Stomach smooth muscle (tissue), 2 donors: ENCODE measurements around the gene NFAM1.

Experiments
- H3K27ac ChIP-seq: one replicate; pipeline ENCODE4 v1.7.0; 2013; ENCODE audit warnings: mild to moderate bottlenecking, low read length, inconsistent platforms
- H3K27me3 ChIP-seq, 2 donors: one replicate each; pipeline ENCODE4 v1.7.0; 2013; ENCODE audit warnings: low read length in 2 of 2; ENCODE audit not compliant: insufficient read depth in 2 of 2, control insufficient read depth in 1 of 2
- H3K36me3 ChIP-seq, 2 donors: one replicate each; pipeline ENCODE4 v1.7.0; 2013; ENCODE audit warnings: low read length in 2 of 2; ENCODE audit not compliant: control insufficient read depth in 2 of 2, insufficient read depth in 2 of 2
- H3K4me1 ChIP-seq: one replicate; pipeline ENCODE4 v1.7.0; 2013; ENCODE audit warnings: low read length; ENCODE audit not compliant: control insufficient read depth, insufficient read depth
- H3K4me3 ChIP-seq, 2 donors: one replicate each; pipeline ENCODE4 v1.7.0; 2013; ENCODE audit warnings: low read length in 2 of 2
- H3K9ac ChIP-seq, 2 donors: one replicate each; pipeline ENCODE4 v1.7.0; 2013; ENCODE audit warnings: low read length in 2 of 2, mild to moderate bottlenecking in 1 of 2
- H3K9me3 ChIP-seq, 2 donors: one replicate each; pipeline ENCODE4 v1.7.0; 2013; ENCODE audit warnings: low read length in 2 of 2; ENCODE audit not compliant: control insufficient read depth in 2 of 2
- donor health status: healthy.
- donor health status: Pancreatic carcinoma.

Gene NFAM1

DNA sequence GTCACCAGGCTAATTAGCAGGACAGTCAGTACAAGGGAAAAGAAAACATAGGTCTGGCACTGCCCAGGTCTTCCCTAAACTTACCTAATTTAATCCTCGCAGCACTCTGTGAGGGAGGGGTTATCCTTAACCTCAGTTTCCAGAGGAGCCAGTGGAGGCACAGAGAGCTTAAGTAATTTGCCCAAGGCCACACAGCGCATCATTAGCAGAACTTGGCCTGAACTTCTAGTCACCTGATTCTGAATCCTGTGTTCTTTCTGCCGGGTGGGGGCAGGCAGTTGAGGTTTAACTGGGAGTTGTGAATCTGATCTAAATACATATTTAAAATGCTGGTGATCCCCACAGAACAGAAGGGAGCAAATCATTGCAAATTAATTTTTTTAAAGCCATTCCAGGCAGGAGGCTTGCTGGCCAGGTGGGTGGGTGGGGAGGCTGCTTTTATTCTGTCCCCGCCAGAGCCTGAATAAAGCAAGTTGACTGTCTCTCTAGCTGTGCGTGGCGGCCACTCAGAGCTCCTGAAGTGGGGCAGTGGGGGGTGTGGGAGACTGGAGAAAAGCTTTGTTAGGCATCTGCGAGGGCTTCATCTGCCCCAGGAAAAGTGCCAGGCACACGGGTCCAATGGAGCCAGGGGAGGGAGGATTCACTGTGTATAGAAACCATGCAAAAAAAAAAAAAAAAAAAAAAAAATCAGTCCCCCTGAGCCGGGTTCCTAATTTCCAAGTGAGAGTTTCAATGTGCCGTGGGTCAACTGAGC lies 66.1 kb downstream of the NFAM1 start:
- peak overlapping the region; percentile 33 to 84 for H3K4me3 ChIP-seq
- no peaks in the 10 kb centered on the region for H3K36me3 ChIP-seq
- H3K9ac ChIP-seq = peak overlapping the region in 1 of 2 donors; percentile 31
- no peaks in the 10 kb centered on the region for H3K27me3 ChIP-seq
- H3K9me3 ChIP-seq = no peaks in the 10 kb centered on the region
- peak overlapping the region; percentile 79 for H3K27ac ChIP-seq
- H3K4me1 ChIP-seq = peaks cover 51% of the 10 kb centered on the region

DNA sequence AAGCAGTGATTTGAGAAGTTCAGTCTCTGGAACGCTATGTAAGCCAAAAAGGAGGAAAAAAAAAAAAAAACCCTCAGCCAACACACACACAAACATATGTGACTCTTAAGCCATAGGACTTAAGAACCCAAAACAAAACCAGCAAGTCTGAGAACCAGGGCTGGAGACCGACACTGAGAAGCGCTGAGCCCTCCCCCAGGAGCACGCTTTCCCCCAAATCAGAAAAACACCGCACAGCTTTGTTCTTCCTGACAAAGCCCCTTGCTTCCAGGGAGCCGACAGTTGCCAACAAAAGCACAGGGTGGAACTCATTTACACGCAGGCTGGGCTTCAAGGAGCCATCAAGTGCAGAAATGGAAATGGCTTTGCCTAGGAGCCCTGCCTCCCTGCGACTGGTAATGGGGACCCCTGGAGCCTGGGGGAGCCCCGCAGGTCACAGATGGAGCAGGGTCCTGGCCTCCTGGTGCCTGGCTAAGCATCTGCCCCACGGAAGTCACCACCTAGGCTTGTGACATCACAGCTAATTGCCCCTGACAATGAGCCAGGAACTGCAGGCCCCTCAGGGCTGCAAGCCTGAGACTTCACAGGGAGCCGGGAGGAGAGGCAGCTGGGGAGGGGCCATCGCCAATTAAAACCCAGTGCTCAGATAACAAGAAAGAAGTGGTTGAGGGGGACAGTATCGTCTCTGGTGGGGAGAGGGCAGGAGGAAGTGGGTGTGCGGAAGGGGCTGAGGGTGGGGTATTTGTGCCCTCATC lies 66.9 kb downstream of the NFAM1 start:
- Histone ChIP-seq H3K4me1 (peaks cover 51% of the 10 kb centered on the region), H3K4me3 (peak overlapping the region; percentile 33 to 54), H3K27ac (peak overlapping the region; percentile 79), H3K27me3 (no peaks in the 10 kb centered on the region), H3K36me3 (no peaks in the 10 kb centered on the region), H3K9me3 (no peaks in the 10 kb centered on the region), H3K9ac (peak overlapping the region; percentile 31 to 36)

- Histone ChIP-seq H3K36me3 (no peaks in the 10 kb centered on the region), H3K4me1 (peaks cover 49% of the 10 kb centered on the region), H3K9me3 (no peaks in the 10 kb centered on the region), H3K4me3 (peak overlapping the region in 1 of 2 donors; percentile 57), H3K27ac (peak overlapping the region; percentile 79), H3K27me3 (no peaks in the 10 kb centered on the region), H3K9ac (peak overlapping the region; percentile 31 to 36)
Observed at GRCh38 chr22:42364604-42365110, 67.5 kb downstream of the NFAM1 start.

DNA sequence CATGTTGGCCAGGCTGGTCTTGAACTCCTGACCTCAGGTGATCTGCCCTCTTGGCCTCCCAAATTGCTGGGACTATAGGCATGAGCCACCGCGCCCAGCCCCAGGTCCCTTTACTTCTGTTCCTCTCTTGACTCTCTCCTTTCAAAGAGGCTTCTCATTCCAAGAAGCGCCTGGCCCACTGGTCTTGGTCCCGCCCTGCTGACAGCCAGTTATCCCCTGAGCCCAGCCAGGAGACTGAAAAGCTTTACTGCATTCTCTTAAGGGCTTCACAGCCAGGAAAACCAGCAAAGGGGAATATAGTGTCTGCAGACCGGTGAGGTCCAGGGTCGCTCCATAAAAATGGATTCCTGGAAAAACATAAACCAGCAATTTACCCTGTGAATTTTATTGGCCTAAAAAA lies 68.3 kb downstream of the NFAM1 start:
- Histone ChIP-seq H3K4me1 (peaks cover 44% of the 10 kb centered on the region), H3K27ac (no peak overlapping the region)

GRCh38 chr22:42361523-42361922 lies 70.7 kb downstream of the NFAM1 start:
- H3K27ac ChIP-seq = no peak overlapping the region
- H3K4me1 ChIP-seq = peaks cover 32% of the 10 kb centered on the region
- no peaks in the 10 kb centered on the region for H3K27me3 ChIP-seq
- no peaks in the 10 kb centered on the region for H3K36me3 ChIP-seq
- H3K9ac ChIP-seq = no peak overlapping the region
- H3K4me3 ChIP-seq = no peak overlapping the region
- no peaks in the 10 kb centered on the region for H3K9me3 ChIP-seq

More for the DNA sequence above, 68.3 kb downstream of the NFAM1 start:
- H3K9ac ChIP-seq = no peak overlapping the region
- H3K4me3 ChIP-seq = no peak overlapping the region
- H3K9me3 ChIP-seq = no peaks in the 10 kb centered on the region
- H3K36me3 ChIP-seq = no peaks in the 10 kb centered on the region
- H3K27me3 ChIP-seq = no peaks in the 10 kb centered on the region

DNA sequence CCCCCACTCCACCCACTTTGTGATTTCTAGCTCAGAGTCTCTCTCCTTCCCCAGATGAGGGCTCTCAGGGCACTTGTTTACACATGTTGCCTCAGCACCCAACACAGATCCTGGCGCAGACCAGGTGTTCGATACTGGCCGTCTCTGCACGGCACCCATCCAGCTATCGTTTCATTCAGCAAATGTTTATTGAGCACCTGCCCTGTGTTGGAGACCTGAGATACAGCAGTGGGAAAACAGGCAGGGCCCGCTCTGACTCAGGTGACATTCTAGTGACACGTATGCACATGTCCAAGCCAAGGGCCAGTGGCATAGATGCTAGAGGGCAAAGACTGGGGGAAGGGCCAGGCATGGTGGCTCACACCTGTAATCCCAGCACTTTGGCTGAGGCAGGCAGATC lies 71.9 kb downstream of the NFAM1 start:
- Histone ChIP-seq H3K36me3 (no peaks in the 10 kb centered on the region), H3K9ac (no peak overlapping the region), H3K4me3 (no peak overlapping the region), H3K27me3 (no peaks in the 10 kb centered on the region), H3K27ac (no peak overlapping the region), H3K9me3 (no peaks in the 10 kb centered on the region), H3K4me1 (peaks cover 21% of the 10 kb centered on the region)

DNA sequence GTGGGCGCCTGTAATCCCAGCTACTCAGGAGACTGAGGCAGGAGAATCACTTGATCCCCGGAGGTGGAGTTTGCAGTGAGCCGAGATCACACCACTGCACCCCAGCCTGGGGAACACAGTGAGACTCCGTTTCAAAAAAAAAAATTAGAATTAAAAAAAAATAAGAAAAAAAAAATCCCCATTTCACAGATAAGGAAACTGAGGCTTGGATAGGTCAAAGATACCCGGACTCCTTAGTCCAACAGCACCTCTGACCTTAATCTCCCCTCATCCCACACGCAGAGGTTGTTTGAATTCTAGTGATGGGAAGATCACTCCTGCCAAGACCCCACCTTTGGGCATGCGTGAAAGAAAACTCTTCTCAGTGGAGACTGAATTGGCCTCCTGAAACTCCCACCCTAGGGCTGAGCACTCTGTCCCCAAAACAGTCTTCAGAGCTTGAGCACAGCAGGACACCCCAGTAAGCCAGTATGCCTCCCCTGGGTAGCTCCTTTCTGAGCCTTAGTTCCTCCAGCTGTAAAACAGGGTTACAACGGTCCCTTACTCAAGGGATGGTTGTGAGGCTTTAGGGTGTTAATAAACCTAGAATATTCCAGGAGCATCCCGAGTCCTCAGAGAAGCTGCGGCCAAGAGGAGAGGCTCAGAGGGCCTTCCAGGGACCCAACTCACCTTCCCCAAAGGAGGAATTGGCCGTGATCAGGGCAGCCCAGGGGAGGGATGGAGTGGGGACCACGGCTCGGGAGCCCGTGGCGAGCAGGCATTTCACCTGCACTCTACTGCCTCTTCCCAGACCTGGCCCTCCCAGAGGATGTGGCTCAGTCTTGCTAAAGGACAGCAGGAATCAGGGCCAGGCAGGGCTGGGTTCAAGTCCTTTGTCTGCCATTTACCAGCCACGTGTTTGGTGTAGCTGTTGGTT lies 73.3 kb downstream of the NFAM1 start:
- no peak overlapping the region for H3K4me3 ChIP-seq
- no peak overlapping the region for H3K27ac ChIP-seq
- H3K4me1 ChIP-seq = peaks cover 17% of the 10 kb centered on the region
- no peaks in the 10 kb centered on the region for H3K36me3 ChIP-seq
- H3K9me3 ChIP-seq = no peaks in the 10 kb centered on the region
- no peaks in the 10 kb centered on the region for H3K27me3 ChIP-seq
- no peak overlapping the region for H3K9ac ChIP-seq

GRCh38 chr22:42357634-42358296 lies 74.4 kb downstream of the NFAM1 start:
- Histone ChIP-seq H3K9me3 (no peaks in the 10 kb centered on the region), H3K4me1 (peaks cover 20% of the 10 kb centered on the region), H3K27me3 (no peaks in the 10 kb centered on the region), H3K36me3 (no peaks in the 10 kb centered on the region), H3K4me3 (peak overlapping the region in 1 of 2 donors; percentile 8), H3K9ac (peak overlapping the region in 1 of 2 donors; percentile 13), H3K27ac (no peak overlapping the region)

DNA sequence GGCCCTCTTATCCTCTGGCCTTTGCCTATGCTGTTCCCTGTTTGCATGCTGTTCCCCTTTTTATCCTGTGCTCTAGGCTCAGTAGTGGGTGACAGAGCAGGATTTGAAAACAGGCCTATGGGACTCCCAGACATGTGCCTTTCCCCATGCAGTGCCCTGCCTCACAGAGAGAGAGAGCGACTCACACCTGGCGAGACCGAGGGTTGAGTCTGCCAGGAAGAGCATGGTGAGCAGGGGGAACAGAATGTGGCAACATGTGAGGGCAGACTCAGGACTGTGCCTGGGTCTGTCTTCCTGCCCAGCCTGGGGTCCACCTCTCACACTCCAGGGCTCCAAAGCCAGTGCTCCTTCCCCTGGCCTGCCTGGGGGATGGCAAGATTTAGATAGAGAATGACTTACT lies 75.0 kb downstream of the NFAM1 start:
- Histone ChIP-seq H3K4me3 (no peak overlapping the region), H3K27me3 (no peaks in the 10 kb centered on the region), H3K36me3 (no peaks in the 10 kb centered on the region), H3K4me1 (peaks cover 20% of the 10 kb centered on the region), H3K9me3 (no peaks in the 10 kb centered on the region), H3K27ac (no peak overlapping the region), H3K9ac (peak overlapping the region in 1 of 2 donors; percentile 13)

DNA sequence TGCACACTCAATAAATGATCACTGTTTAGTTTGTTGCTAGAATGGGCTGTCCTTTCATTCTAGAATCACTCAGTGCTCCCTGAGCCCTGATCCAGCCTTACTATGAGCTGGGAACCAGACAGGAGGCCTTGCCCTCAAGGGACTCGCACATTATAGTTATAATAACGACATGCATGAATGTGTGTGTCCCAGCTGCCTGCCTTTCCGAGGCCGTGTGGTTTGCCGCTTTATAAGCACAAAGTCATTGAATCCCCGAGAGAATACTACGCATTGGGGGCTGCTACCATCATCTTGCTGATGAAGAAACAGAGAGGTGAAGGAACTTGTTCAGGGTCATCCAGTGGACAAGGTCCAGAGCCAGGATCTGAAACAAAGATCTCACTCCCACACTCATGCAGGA lies 75.7 kb downstream of the NFAM1 start:
- H3K9ac ChIP-seq = no peak overlapping the region
- peaks cover 20% of the 10 kb centered on the region for H3K4me1 ChIP-seq
- H3K9me3 ChIP-seq = no peaks in the 10 kb centered on the region
- no peak overlapping the region for H3K27ac ChIP-seq
- H3K4me3 ChIP-seq = no peak overlapping the region
- no peaks in the 10 kb centered on the region for H3K27me3 ChIP-seq
- no peaks in the 10 kb centered on the region for H3K36me3 ChIP-seq
